Activated CD4-positive, alpha-beta T cell treated with anti-CD3 and anti-CD28 coated beads, Interleukin-2, amount 10 ng/mL, durations not matched to agents 7 days and 5 days (primary cell): ENCODE data around the gene PCDHGA1. TPM values are rescaled to one million over a fixed set of nuclear protein-coding genes. Genes with fewer than 3 reads are reported as not detected.
"Not testable (repeated sequence)": the region's sequence is repeated elsewhere in the genome, so short reads cannot be mapped to it uniquely, and the experiment has no call there.

ENCODE experiments used
- CTCF ChIA-PET: fragments of 350-600 bp; sonication (Branson Sonifier 250); formaldehyde crosslinking; loops from one replicate; lab custom pipeline; 2021; ENCODE audit warnings: antibody characterized with exemption; lab: Charles Lee
- POLR2A ChIA-PET: fragments of 350-600 bp; sonication (Branson Sonifier 250); formaldehyde crosslinking; loops from one replicate; lab custom pipeline; 2021; ENCODE audit warnings: antibody characterized with exemption; lab: Charles Lee
- DNase-seq: peaks from one replicate; pipeline ENCODE4 v3.0.0-alpha.2; 2020
- H3K27ac Mint-ChIP-seq: one replicate; pipeline ENCODE4 v1.8.0; 2021; ENCODE audit warnings: mild to moderate bottlenecking, moderate library complexity, mixed read lengths
- H3K27me3 Mint-ChIP-seq: one replicate; pipeline ENCODE4 v1.8.0; 2021; ENCODE audit warnings: mixed read lengths
- H3K36me3 Mint-ChIP-seq: one replicate; pipeline ENCODE4 v1.8.0; 2021; ENCODE audit warnings: low read depth, mixed read lengths
- H3K4me1 Mint-ChIP-seq: one replicate; pipeline ENCODE4 v1.8.0; 2021; ENCODE audit warnings: mixed read lengths
- H3K4me3 Mint-ChIP-seq: one replicate; pipeline ENCODE4 v1.8.0; 2021; ENCODE audit warnings: mild to moderate bottlenecking, moderate library complexity, mixed read lengths
- H3K9me3 Mint-ChIP-seq: one replicate; pipeline ENCODE4 v1.8.0; 2021; ENCODE audit warnings: mixed read lengths
- total RNA-seq, 2 experiments: library from RNA; stranded (reverse); gene quantifications; one replicate each; pipeline ENCODE4 v1.2.3, GENCODE V29; 2021

The PCDHGA1 gene
- total RNA-seq, 2 experiments from 2014 or later = 0.04 to 0.05 TPM

DNA sequence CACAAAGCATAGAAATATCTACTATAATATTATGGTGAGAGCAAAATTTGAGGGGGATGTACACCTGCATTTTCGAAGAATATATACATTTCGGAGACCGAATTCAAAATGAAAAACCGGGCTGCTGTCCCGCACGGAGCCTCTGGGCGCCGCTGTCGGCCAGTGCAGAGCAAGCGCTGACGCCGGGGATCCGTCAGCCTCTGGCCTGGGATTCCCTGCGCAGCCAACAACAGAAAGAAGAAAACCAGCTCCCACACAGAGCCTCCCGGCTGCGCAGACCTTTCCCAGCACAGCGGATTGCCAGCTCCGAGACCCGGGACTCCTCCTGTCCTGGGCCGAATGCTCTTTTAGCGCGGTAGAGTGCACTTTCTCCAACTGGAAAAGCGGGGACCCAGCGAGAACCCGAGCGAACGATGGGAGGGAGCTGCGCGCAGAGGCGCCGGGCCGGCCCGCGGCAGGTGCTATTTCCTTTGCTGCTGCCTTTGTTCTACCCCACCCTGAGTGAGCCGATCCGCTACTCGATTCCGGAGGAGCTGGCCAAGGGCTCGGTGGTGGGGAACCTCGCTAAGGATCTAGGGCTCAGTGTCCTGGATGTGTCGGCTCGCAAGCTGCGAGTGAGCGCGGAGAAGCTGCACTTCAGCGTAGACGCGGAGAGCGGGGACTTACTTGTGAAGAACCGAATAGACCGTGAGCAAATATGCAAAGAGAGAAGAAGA, 77.6 kb downstream of the PCDHGA1 start, which contains the start of gene PCDHGB6:
Gene PCDHGB6 (plus strand): TSS at position 232 of the 716 bp plus-strand sequence. CDS start 182 bp downstream, at position 414.
- POLR2A ChIA-PET, H3K27ac Mint-ChIP-seq, H3K4me1 Mint-ChIP-seq: not testable (repeated sequence)
- Mint-ChIP-seq H3K9me3 (peaks cover 27% of the 10 kb centered on the region), H3K36me3 (peaks cover 11% of the 10 kb centered on the region), H3K27me3 (peaks cover 53% of the 10 kb centered on the region), H3K4me3 (peak within 1 kb of the TSS; percentile 40)
- CTCF ChIA-PET = interaction anchor here (0.6 to 3.1 kb wide), 9 partner anchors 11 to 156 kb away, joined by 3 to 11 read pairs (median 4); partner anchors contain the start of genes PCDHGA11, PCDHGA3 and PCDHGB5
- peak; percentile 24 for DNase-seq

DNA sequence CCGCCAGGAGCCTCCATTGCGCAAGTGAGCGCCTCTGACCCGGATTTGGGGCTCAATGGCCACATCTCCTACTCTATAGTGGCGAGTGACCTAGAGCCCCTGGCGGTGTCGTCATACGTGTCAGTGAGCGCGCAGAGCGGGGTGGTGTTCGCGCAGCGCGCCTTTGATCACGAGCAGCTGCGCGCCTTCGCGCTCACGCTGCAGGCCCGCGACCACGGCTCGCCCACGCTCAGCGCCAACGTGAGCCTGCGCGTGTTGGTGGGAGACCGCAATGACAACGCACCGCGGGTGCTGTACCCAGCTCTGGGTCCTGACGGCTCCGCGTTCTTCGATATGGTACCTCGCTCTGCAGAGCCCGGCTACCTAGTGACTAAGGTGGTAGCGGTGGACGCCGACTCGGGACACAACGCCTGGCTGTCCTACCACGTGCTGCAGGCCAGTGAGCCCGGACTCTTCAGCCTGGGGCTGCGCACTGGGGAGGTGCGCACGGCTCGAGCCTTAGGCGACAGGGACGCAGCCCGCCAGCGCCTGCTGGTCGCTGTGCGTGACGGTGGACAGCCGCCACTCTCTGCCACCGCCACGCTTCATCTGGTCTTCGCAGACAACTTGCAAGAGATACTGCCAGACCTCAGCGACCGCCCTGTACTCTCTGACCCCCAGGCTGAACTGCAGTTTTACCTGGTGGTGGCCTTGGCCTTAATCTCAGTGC, 79.4 kb downstream of the PCDHGA1 start:
- H3K9me3 Mint-ChIP-seq = peaks cover 26% of the 10 kb centered on the region
- ChIA-PET POLR2A (no interaction called here), CTCF (no interaction called here)
- no peak for DNase-seq
- peaks cover 14% of the 10 kb centered on the region for H3K36me3 Mint-ChIP-seq
- no peak overlapping the region for H3K27ac Mint-ChIP-seq
- H3K27me3 Mint-ChIP-seq = peaks cover 58% of the 10 kb centered on the region
- H3K4me3 Mint-ChIP-seq = no peak overlapping the region
- H3K4me1 Mint-ChIP-seq = peaks cover 13% of the 10 kb centered on the region

DNA sequence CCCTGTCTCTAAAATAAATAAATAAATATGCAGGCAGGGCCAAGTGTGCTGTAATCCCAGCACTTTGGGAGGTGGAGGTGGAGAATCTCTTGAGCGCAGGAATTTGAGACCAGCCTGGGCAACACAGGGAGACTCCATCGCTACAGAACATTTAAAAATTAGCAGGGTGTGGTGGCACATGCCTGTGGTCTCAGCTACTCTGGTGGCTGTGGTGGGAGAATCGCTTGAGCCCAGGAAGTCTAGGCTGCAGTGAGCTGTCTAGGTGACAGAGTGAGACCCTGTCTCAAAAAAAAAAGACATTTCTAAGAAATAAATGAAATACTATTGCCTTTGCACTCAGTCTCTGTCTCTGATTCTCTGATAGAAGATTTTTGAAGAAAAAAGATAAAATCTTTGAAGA, 81.3 kb downstream of the PCDHGA1 start:
- H3K27ac Mint-ChIP-seq = no peak overlapping the region
- H3K9me3 Mint-ChIP-seq = peaks cover 24% of the 10 kb centered on the region
- POLR2A ChIA-PET = no interaction called here
- H3K36me3 Mint-ChIP-seq = peaks cover 16% of the 10 kb centered on the region
- H3K27me3 Mint-ChIP-seq = peaks cover 64% of the 10 kb centered on the region
- DNase-seq = no peak
- peaks cover 15% of the 10 kb centered on the region for H3K4me1 Mint-ChIP-seq
- CTCF ChIA-PET = interaction anchor here (0.6 to 2.3 kb wide), 2 partner anchors 91 to 103 kb away, joined by 3 to 13 read pairs; no protein-coding TSS in a partner anchor
- no peak overlapping the region for H3K4me3 Mint-ChIP-seq

DNA sequence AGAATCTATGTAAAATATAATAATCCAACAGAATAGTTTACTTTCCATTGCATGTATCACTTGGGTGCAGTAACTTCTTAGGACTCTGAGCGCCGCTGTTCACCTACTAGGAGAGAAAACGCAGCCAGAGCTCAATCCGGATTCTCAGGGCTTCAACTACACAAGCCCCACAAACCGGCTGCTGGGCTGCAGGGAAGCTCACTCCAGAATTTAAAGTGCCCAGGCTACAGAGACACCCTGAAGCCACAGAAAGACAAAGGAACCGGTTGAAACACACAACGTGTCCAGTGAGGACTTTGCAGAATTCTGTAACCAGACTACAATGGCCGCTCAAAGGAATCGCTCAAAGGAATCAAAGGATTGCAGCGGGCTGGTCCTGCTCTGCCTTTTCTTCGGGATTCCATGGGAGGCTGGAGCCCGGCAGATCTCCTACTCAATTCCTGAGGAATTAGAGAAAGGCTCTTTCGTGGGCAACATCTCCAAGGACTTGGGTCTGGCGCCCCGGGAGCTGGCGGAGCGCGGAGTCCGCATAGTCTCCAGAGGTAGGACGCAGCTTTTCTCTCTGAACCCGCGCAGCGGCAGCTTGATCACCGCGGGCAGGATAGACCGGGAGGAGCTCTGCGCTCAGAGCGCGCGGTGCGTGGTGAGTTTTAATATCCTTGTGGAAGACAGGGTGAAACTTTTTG, 82.7 kb downstream of the PCDHGA1 start, which contains the start of gene PCDHGA10:
Gene PCDHGA10 (plus strand): TSS at position 134 of the 686 bp plus-strand sequence. CDS start 189 bp downstream, at position 323.
- Mint-ChIP-seq H3K27ac (peak within 1 kb of the TSS; percentile 50), H3K4me1 (peaks cover 17% of the 10 kb centered on the region), H3K4me3 (peak within 1 kb of the TSS; percentile 71), H3K36me3 (peaks cover 18% of the 10 kb centered on the region), H3K9me3 (peaks cover 26% of the 10 kb centered on the region), H3K27me3 (peaks cover 64% of the 10 kb centered on the region)
- ChIA-PET POLR2A (interaction anchor here (0.6 kb wide), 1 partner anchor 15 kb away, joined by 3 read pairs; the partner anchor contains the start of gene PCDHGB5), CTCF (interaction anchor here (0.9 to 2.7 kb wide), 14 partner anchors 8 to 151 kb away, joined by 3 to 19 read pairs (median 9); partner anchors contain the start of genes PCDHGA11, PCDHGA12, PCDHGA5 and PCDHGA9)
- DNase-seq = peak; percentile 47

DNA sequence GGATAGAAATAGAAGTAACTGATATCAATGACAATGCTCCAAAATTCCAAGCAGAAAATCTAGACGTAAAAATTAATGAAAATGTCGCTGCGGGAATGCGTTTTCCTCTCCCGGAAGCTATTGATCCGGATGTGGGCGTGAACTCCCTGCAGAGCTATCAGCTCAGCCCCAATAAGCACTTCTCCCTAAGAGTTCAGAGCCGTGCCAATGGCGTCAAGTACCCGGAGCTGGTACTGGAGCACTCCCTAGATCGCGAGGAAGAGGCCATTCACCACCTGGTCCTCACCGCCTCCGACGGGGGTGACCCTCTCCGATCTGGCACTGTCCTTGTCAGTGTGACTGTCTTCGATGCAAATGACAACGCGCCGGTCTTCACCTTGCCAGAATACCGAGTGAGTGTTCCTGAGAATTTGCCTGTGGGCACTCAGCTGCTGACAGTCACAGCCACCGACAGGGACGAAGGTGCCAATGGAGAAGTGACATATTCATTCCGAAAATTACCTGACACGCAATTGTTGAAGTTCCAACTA, 83.3 kb downstream of the PCDHGA1 start:
- peaks cover 64% of the 10 kb centered on the region for H3K27me3 Mint-ChIP-seq
- ChIA-PET POLR2A (no interaction called here), CTCF (interaction anchor here (0.9 to 2.7 kb wide), 13 partner anchors 8 to 150 kb away, joined by 3 to 19 read pairs (median 10); partner anchors contain the start of genes PCDHGA11, PCDHGA12, PCDHGA9 and PCDHGB3)
- peak overlapping the region; percentile 38 for H3K27ac Mint-ChIP-seq
- DNase-seq = no peak
- peak overlapping the region; percentile 71 for H3K4me3 Mint-ChIP-seq
- peaks cover 18% of the 10 kb centered on the region for H3K4me1 Mint-ChIP-seq
- peaks cover 28% of the 10 kb centered on the region for H3K9me3 Mint-ChIP-seq
- H3K36me3 Mint-ChIP-seq = peaks cover 23% of the 10 kb centered on the region

DNA sequence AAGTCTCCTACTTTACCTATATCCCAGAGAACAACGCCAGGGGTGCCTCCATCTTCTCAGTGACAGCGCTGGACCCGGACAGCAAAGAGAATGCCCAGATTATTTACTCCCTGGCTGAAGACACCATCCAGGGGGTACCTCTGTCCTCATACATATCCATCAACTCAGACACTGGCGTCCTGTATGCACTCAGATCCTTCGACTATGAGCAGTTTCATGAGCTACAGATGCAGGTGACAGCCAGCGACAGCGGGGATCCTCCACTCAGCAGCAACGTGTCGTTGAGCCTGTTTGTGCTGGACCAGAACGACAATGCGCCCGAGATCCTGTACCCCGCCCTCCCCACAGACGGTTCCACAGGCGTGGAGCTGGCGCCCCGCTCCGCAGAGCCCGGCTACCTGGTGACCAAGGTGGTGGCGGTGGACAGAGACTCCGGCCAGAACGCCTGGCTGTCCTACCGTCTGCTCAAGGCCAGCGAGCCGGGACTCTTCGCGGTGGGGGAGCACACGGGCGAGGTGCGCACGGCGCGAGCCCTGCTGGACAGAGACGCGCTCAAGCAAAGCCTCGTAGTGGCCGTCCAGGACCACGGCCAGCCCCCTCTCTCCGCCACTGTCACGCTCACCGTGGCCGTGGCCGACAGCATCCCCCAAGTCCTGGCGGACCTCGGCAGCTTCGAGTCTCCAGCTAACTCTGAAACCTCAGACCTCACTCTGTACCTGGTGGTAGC, 84.4 kb downstream of the PCDHGA1 start:
- DNase-seq, POLR2A ChIA-PET, H3K27ac Mint-ChIP-seq, H3K4me3 Mint-ChIP-seq: not testable (repeated sequence)
- peaks cover 24% of the 10 kb centered on the region for H3K9me3 Mint-ChIP-seq
- peaks cover 19% of the 10 kb centered on the region for H3K36me3 Mint-ChIP-seq
- CTCF ChIA-PET = interaction anchor here (2.2 to 2.7 kb wide), 5 partner anchors 16 to 149 kb away, joined by 8 to 19 read pairs (median 11); partner anchors contain the start of genes PCDHGA12, PCDHGB3 and PCDHGB5
- H3K4me1 Mint-ChIP-seq = peaks cover 21% of the 10 kb centered on the region
- peaks cover 60% of the 10 kb centered on the region for H3K27me3 Mint-ChIP-seq

DNA sequence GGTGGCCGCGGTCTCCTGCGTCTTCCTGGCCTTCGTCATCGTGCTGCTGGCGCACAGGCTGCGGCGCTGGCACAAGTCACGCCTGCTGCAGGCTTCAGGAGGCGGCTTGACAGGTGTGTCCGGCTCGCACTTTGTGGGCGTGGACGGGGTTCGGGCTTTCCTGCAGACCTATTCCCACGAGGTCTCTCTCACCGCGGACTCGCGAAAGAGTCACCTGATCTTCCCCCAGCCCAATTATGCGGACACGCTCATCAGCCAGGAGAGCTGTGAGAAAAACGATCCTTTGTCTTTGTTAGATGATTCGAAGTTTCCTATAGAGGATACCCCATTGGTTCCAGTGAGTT, 84.9 kb downstream of the PCDHGA1 start:
- DNase-seq, H3K27ac Mint-ChIP-seq, H3K4me3 Mint-ChIP-seq, POLR2A ChIA-PET: not testable (repeated sequence)
- CTCF ChIA-PET = interaction anchor here (2.7 kb wide), 1 partner anchor 149 kb away, joined by 14 read pairs; no protein-coding TSS in a partner anchor
- Mint-ChIP-seq H3K4me1 (peaks cover 21% of the 10 kb centered on the region), H3K27me3 (peaks cover 61% of the 10 kb centered on the region), H3K36me3 (peaks cover 18% of the 10 kb centered on the region), H3K9me3 (peaks cover 26% of the 10 kb centered on the region)

DNA sequence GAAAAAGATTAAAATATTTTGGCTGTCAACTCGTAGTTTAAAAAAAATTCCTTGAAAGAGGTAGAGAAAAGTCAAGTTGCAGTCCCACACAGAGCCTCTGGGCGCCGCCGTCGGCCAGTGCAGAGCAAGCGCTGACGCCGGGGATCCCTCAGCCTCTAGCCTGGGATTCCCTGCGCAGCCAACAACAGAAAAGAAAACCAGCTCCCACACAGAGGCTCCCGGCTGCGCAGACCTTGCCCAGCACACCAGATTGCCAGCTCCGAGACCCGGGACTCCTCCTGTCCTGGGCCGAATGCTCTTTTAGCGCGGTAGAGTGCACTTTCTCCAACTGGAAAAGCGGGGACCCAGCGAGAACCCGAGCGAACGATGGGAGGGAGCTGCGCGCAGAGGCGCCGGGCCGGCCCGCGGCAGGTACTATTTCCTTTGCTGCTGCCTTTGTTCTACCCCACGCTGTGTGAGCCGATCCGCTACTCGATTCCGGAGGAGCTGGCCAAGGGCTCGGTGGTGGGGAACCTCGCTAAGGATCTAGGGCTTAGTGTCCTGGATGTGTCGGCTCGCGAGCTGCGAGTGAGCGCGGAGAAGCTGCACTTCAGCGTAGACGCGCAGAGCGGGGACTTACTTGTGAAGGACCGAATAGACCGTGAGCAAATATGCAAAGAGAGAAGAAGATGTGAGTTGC, 87.3 kb downstream of the PCDHGA1 start, which contains the start of gene PCDHGB7:
Gene PCDHGB7 (plus strand): TSS at position 184 of the 679 bp plus-strand sequence. CDS start 183 bp downstream, at position 367.
- CTCF ChIA-PET = interaction anchor here (0.6 to 3.8 kb wide), 10 partner anchors 13 to 208 kb away, joined by 3 to 18 read pairs (median 5); partner anchors contain the start of genes PCDHGA12, PCDHGA4, PCDHGB3 and PCDHGB5
- peak within 1 kb of the TSS; percentile 41 for H3K4me3 Mint-ChIP-seq
- H3K27ac Mint-ChIP-seq = peak within 1 kb of the TSS; percentile 50
- DNase-seq, POLR2A ChIA-PET: not testable (repeated sequence)
- H3K9me3 Mint-ChIP-seq = peaks cover 31% of the 10 kb centered on the region
- peaks cover 16% of the 10 kb centered on the region for H3K36me3 Mint-ChIP-seq
- peaks cover 21% of the 10 kb centered on the region for H3K4me1 Mint-ChIP-seq
- peaks cover 72% of the 10 kb centered on the region for H3K27me3 Mint-ChIP-seq

DNA sequence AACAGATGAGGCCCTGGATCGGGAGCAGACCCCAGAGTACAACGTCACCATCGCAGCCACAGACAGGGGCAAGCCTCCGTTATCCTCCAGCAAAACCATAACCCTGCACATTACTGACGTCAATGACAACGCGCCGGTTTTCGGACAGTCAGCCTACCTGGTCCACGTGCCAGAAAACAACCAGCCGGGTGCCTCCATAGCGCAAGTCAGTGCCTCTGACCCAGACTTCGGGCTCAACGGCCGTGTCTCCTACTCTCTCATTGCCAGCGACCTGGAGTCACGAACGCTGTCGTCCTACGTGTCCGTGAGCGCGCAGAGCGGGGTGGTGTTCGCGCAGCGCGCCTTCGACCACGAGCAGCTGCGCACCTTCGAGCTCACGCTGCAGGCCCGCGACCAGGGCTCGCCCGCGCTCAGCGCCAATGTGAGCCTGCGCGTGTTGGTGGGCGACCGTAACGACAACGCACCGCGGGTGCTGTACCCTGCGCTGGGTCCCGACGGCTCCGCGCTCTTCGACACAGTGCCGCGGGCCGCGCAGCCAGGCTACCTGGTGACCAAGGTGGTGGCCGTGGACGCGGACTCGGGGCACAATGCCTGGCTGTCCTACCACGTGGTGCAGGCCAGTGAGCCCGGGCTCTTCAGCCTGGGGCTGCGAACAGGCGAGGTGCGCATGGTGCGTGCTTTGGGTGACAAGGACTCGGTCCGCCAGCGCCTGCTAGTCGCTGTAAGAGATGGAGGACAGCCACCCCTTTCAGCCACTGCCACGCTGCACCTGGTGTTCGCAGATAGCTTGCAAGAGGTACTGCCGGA, 89.0 kb downstream of the PCDHGA1 start:
- H3K27me3 Mint-ChIP-seq = peaks cover 69% of the 10 kb centered on the region
- CTCF ChIA-PET = interaction anchor here (0.8 to 3.8 kb wide), 8 partner anchors 11 to 145 kb away, joined by 3 to 22 read pairs (median 5); partner anchors contain the start of genes PCDHGA12, PCDHGB5 and PCDHGB6
- no peak for DNase-seq
- POLR2A ChIA-PET = no interaction called here
- peaks cover 10% of the 10 kb centered on the region for H3K4me1 Mint-ChIP-seq
- H3K4me3 Mint-ChIP-seq = peak overlapping the region; percentile 5
- H3K9me3 Mint-ChIP-seq = peaks cover 30% of the 10 kb centered on the region
- peaks cover 15% of the 10 kb centered on the region for H3K36me3 Mint-ChIP-seq
- H3K27ac Mint-ChIP-seq = peak overlapping the region; percentile 32

DNA sequence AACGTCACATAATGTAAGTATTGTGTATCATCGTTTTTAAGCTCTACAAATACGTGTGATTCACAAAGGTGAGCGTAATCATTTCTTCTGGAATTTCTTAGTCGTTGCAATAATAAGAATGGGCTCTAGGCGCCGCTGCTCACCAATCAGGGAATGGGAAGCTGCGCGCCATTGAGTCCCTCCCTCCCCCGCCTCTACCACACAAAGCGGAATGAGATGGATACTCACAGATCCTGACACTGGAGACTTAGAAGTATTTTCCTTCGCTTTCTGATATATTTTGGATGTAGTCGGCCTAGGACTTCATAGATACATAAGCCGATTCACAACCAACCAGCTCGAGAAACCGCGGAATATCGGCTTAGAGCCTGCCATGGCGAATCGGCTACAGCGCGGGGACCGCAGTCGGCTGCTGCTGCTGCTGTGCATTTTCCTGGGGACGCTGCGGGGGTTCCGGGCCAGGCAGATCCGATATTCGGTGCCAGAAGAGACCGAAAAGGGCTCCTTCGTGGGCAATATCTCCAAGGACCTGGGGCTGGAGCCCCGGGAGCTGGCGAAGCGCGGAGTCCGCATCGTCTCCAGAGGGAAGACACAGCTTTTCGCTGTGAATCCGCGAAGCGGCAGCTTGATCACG, 90.7 kb downstream of the PCDHGA1 start, which contains the start of gene PCDHGA11:
Gene PCDHGA11 (plus strand): TSS at position 197 of the 634 bp plus-strand sequence. CDS start 177 bp downstream, at position 374.
- DNase-seq = peak; percentile 38
- Mint-ChIP-seq H3K4me3 (peak within 1 kb of the TSS; percentile 66), H3K27ac (peak within 1 kb of the TSS; percentile 73), H3K27me3 (peaks cover 67% of the 10 kb centered on the region), H3K4me1 (peaks cover 8% of the 10 kb centered on the region), H3K9me3 (peaks cover 24% of the 10 kb centered on the region), H3K36me3 (peaks cover 10% of the 10 kb centered on the region)
- CTCF ChIA-PET = interaction anchor here (0.6 to 2.8 kb wide), 23 partner anchors 8 to 239 kb away, joined by 3 to 22 read pairs (median 4); partner anchors contain the start of genes DIAPH1, PCDHB16, PCDHGA10 and PCDHGA12
- POLR2A ChIA-PET = no interaction called here
